Inflammatory macrophage (primary cell): ENCODE measurements around the gene SYNE2.
"Not testable (repeated sequence)": the region's sequence is repeated elsewhere in the genome, so short reads cannot be mapped to it uniquely, and the experiment has no call there.

Experiments
- DNase-seq, 2 donors: peaks; one replicate each; pipeline ENCODE4 v3.0.0-alpha.2; 2020 to 2022
- total RNA-seq, 18 experiments: gene quantifications; one replicate each; lab custom pipeline; 2026; ENCODE audit warnings: mixed read lengths in 6 of 18, inconsistent platforms in 2 of 18; lab: John Stamatoyannopoulos, UW

SYNE2 gene, protein sequence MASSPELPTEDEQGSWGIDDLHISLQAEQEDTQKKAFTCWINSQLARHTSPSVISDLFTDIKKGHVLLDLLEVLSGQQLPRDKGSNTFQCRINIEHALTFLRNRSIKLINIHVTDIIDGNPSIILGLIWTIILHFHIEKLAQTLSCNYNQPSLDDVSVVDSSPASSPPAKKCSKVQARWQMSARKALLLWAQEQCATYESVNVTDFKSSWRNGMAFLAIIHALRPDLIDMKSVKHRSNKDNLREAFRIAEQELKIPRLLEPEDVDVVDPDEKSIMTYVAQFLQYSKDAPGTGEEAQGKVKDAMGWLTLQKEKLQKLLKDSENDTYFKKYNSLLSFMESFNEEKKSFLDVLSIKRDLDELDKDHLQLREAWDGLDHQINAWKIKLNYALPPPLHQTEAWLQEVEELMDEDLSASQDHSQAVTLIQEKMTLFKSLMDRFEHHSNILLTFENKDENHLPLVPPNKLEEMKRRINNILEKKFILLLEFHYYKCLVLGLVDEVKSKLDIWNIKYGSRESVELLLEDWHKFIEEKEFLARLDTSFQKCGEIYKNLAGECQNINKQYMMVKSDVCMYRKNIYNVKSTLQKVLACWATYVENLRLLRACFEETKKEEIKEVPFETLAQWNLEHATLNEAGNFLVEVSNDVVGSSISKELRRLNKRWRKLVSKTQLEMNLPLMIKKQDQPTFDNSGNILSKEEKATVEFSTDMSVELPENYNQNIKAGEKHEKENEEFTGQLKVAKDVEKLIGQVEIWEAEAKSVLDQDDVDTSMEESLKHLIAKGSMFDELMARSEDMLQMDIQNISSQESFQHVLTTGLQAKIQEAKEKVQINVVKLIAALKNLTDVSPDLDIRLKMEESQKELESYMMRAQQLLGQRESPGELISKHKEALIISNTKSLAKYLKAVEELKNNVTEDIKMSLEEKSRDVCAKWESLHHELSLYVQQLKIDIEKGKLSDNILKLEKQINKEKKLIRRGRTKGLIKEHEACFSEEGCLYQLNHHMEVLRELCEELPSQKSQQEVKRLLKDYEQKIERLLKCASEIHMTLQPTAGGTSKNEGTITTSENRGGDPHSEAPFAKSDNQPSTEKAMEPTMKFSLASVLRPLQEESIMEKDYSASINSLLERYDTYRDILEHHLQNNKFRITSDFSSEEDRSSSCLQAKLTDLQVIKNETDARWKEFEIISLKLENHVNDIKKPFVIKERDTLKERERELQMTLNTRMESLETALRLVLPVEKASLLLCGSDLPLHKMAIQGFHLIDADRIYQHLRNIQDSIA (N-terminal part only)
- 2.2 to 14.4 (median 5.4) reads per million in 18 experiments for total RNA-seq

DNA sequence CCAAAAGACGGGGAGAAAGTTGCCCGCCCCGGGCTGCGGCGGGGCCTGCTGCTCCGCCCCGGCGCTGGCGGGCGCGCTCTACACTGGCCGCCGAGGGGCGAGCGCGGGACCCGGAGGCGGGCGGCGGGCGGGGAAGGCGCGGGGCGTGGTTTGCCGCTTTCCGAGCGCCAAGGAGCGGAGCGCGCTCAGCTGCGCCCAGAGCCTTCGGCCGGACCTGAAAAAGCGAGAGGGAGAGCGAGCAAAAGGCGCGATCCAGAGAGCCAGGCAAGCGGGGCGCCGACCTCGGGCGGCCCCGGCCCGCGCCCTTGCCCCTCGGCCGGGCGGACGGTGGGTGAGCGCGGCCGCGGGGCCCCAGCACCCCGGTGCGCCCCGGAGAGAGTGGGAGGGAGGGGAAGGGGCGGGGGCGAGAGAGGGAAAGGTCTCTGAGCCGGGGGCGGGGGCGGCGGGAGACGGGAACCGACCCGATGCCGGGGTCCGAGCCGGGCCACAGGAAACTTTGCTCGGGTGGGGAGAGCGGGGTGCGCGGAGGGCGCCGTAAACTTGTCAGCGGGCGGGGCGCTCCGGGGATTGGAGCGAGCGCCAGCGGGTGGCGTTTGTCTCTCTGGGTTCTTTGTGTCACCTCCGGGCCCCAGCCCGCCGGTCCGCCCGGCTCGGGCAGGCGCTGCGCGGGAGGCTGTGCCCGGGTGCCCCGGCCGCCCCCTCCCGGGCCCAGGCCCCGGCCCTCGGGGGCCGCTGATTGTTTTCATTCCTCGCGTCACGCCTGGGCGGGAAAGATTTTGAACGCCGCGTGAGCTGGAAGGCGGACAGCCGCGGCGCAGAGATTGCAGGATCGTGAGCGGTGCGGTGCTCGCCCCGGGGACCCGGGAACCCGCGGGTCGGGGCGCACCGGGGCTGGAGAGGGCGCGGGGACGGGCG lies at the start of gene SYNE2:
SYNE2 (plus strand) TSS at position 188 of the 915 bp plus-strand sequence. CDS start 56,145 bp downstream, outside the sequence.
- peak in 1 of 2 donors; percentile 20 for DNase-seq

DNA sequence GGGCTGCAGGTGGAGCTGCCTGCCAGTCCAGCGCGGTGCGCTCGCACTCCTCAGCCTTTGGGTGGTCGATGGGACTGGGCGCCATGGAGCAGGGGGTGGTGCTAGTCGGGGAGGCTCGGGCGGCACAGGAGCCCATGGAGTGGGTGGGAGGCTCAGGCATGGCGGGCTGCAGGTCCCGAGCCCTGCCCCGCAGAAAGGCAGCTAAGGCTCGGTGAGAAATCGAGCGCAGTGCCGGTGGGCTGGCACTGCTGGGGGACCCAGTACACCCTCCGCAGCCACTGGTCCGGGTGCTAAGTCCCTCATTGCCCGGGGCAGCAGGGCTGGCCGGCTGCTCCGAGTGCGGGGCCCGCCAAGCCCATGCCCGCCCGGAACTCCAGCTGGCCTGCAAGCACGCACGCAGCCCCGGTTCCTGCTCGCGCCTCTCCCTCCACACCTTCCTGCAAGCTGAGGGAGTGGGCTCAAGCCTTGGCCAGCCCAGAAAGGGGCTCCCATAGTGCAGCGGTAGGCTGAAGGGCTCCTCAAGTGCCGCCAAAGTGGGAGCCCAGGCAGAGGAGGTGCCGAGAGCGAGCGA lies 49.5 kb upstream of the SYNE2 start:
- DNase-seq, result not testable (repeated sequence)

- not testable (repeated sequence) for DNase-seq
Observed at GRCh38 chr14:63806064-63806463, 46.7 kb upstream of the SYNE2 start.

DNA sequence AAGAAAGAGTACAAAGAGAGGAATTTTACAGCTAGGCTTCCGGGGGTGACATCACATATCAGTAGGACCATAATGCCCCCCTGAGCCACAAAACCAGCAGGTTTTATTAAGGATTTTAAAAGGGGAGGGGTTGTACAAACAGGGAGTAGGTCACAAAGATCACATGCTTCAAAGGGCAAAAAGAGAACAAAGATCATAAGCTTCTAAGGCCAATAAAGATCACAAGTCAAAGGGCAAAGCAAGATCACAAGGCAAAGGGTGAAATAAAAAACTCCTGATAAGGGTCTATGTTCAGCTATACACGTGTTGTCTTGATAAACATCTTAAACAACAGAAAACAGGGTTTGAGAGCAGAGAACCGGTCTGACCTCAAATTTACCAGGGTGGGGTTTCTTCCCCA lies 41.1 kb upstream of the SYNE2 start:
- not testable (repeated sequence) for DNase-seq

DNA sequence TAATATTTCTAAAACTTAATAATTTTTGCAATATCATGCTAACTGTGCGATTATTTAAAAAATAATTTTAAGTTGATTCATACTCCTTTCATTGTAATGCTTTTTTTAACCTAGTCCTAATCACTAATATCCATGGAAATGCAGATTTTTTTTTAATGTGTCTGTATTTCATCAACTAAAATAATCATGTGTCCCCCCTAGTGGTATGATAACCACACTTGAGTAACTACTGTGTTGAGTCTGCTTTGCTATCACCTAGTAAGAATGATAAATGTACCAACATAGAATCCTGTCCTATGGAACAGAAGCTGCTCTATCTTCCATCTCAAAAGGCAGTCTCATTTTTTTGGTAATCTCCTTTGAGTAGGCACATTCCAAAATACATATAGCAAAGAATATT lies 19.1 kb upstream of the SYNE2 start:
- no peak for DNase-seq

- peak in 1 of 2 donors; percentile 8 for DNase-seq
Observed at GRCh38 chr14:63840981-63841380, 11.8 kb upstream of the SYNE2 start.

DNA sequence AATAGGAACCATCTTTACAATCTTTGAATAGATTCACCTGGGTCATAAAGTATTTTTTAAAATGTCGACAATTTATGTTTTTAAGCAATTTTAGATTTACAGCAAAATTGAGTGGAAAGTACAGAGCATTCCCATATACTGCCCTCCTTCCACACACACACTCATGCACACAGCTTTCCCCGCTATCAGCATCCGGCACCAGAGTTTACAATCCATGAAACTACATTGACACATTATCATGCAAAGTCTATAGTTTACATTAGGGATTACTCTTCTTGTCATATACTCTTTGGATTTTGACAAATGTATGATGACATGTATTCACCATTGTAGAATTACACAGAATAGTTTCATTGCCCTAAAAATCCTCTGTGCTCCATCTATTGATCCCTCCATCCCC lies 9.0 kb upstream of the SYNE2 start:
- no peak for DNase-seq

DNA sequence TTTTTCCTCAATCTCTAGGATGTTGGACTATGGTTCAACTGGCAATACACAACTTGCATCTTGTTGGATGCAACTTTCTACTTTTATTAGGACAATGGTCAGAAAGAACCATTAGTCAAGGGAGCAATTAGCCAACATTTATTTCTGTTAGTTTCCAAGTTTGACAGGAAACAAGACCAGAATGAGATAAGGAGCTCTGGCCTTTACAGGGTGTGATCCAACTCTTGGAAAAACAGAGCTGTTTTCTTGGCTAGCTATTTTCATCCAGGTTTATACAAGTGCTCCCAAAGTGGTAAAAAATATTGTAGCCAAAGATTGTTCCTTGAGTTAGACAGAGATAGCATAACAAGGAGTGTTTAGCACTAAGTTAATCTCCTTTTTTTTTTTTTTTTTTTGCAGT lies 3.9 kb upstream of the SYNE2 start:
- DNase-seq, result no peak

DNA sequence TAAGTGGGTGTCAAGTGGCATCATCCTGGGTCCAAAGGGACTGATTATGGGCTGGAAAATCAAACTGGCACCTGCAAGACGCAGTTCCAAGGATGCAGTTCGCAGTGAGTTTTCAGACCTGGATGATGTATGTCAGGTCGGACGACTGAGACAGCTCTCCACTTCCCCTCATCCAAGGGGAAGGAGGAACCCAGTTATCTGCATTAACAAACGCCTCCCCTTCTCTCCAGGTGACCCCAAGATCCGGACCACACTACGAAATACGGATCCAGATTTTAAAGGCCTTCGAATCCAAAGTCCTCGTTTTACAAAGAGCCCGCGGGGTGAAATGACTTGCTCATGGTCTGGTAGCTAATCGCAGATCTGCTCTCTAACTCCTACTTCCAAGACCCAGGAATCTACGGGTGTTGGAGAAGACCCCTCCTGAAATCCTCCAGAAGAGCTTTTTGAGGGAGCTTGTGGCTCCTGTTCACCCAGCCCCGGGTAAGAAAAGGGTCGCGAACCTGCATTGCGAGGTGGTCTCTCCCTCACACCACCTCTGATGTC lies 460 bp upstream of the SYNE2 start:
- DNase-seq, result no peak

DNA sequence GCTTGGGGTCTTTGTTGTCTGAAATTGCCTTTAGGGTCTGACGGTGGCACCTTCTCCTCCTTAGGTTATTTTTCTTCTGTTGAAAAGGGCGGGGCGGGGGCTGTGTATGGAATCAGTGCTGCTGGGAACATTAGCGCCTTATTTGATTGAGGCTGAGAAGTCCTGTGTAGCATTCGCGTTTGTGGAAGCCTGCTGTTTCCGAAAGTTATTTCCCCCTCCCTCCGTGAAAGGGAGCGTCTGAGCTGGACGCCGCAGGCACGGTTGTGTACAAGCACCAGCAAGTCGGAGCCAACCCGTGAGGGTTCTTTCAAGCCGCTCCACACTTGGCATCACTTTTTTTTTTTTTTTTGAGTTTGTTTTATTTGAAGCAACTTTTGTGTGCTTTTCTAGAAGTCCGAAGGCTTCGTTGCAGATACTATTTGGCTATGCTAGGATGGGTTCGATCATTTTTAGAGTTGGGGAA lies 1.1 kb downstream of the SYNE2 start:
- DNase-seq, result peak in 1 of 2 donors; percentile 18

GRCh38 chr14:63854330-63854729 lies 1.5 kb downstream of the SYNE2 start:
- DNase-seq, result no peak

DNA sequence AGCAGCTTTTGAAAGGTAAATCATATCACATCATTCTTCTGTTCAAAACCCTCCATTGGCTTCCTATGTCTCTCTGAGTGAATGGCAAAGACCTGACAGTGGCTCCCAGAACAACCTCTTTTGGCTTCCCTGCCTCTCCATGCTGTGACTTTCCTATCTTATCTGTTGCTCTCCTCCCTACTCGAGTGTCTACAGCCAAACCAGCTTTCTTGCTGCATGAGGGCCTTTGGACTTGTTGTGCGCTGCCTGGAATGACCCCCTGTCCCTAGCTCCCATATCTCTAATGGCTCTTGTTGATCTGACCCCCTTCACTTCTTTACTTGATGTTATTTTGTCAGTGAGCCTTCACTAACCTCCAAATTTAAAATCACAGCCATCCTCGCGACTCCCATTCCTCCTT lies 2.5 kb downstream of the SYNE2 start:
- DNase-seq, result no peak

GRCh38 chr14:63857466-63858030 lies 4.7 kb downstream of the SYNE2 start:
- no peak for DNase-seq

GRCh38 chr14:63860146-63860545 lies 7.3 kb downstream of the SYNE2 start:
- DNase-seq, result no peak

- DNase-seq, result no peak
Observed at GRCh38 chr14:63862163-63862562, 9.4 kb downstream of the SYNE2 start.

GRCh38 chr14:63863004-63863403 lies 10.2 kb downstream of the SYNE2 start:
- DNase-seq, result no peak

GRCh38 chr14:63864775-63865174 lies 12.0 kb downstream of the SYNE2 start:
- DNase-seq, result not testable (repeated sequence)

- no peak for DNase-seq
Observed at GRCh38 chr14:63867933-63868921, 15.4 kb downstream of the SYNE2 start.
